Stomach (tissue), 4 donors: ENCODE data around the gene CCND2.

Experiments used
- EP300 ChIP-seq: sonication (generic); formaldehyde crosslinking; IDR thresholded peaks from one replicate; pipeline ENCODE4 v1.6.1; 2017; ENCODE audit warnings: antibody characterized with exemption
- POLR2AphosphoS5 ChIP-seq, 3 donors: sonication (generic); formaldehyde crosslinking; IDR thresholded peaks; one replicate each; pipeline ENCODE4 v1.6.1; 2016; ENCODE audit warnings: antibody characterized with exemption in 3 of 3
- TF ChIP-seq, protein P1 (sequence below), 7 experiments: fragments of 450-650 bp in 4 of 7; fragments of 200-600 bp in 3 of 7; sonication (generic) in 3 of 7; IDR thresholded peaks; one replicate each; pipeline ENCODE4 v1.5.1; 2016 to 2019; ENCODE audit warnings: antibody characterized with exemption in 7 of 7, control low read depth in 2 of 7, mild to moderate bottlenecking in 1 of 7

DNA sequence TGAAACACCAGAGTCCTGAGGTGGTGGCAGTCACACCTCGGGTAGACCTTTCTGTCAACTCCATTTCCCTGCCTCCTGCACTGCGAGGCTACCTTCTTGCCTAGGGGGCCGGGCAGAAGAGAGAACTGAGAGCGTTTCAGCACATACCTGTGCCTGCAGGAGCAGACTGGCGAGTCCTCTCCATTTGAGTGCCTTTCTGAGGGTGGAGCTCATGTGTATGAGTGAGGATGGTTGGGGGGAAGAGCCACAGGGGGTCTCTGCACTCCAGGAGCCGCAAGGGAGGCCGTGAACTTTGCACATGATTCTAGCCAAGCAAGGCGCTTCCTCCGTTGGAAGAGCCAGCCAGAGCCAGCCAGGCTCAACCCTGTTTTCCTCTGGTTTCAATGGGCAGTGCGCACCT is 31.0 kb upstream of the CCND2 start:
- TF ChIP-seq, protein P1, sequence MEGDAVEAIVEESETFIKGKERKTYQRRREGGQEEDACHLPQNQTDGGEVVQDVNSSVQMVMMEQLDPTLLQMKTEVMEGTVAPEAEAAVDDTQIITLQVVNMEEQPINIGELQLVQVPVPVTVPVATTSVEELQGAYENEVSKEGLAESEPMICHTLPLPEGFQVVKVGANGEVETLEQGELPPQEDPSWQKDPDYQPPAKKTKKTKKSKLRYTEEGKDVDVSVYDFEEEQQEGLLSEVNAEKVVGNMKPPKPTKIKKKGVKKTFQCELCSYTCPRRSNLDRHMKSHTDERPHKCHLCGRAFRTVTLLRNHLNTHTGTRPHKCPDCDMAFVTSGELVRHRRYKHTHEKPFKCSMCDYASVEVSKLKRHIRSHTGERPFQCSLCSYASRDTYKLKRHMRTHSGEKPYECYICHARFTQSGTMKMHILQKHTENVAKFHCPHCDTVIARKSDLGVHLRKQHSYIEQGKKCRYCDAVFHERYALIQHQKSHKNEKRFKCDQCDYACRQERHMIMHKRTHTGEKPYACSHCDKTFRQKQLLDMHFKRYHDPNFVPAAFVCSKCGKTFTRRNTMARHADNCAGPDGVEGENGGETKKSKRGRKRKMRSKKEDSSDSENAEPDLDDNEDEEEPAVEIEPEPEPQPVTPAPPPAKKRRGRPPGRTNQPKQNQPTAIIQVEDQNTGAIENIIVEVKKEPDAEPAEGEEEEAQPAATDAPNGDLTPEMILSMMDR (IDR thresholded peaks at IDR 0.05), result no peak
- TF ChIP-seq EP300 (no peak), POLR2AphosphoS5 (IDR thresholded peaks at IDR 0.05) (no peak)
